Measurements from ENCODE around the gene NDUFAF8.

Gene NDUFAF8

GRCh38 chr17:81253358-81254131, 14.4 kb downstream of the NDUFAF8 start:
- DNase-seq = peak; percentile 28 to 82 (median 46)

- no peak for DNase-seq
These were observed 16.0 kb downstream of the NDUFAF8 start for GRCh38 chr17:81254955-81255717.

- no peak for DNase-seq
These were observed 17.5 kb downstream of the NDUFAF8 start for GRCh38 chr17:81256616-81257015.

- DNase-seq = no peak
These were observed 18.4 kb downstream of the NDUFAF8 start for GRCh38 chr17:81257533-81257932.

GRCh38 chr17:81258292-81258691, 19.2 kb downstream of the NDUFAF8 start:
- DNase-seq = no peak

- no peak for DNase-seq
These were observed 20.0 kb downstream of the NDUFAF8 start for GRCh38 chr17:81259058-81259605.

GRCh38 chr17:81260171-81260570, 21.1 kb downstream of the NDUFAF8 start:
- no peak for DNase-seq

GRCh38 chr17:81260641-81261040, 21.5 kb downstream of the NDUFAF8 start:
- DNase-seq = no peak

- no peak for DNase-seq
These were observed 22.0 kb downstream of the NDUFAF8 start for GRCh38 chr17:81261096-81261495.

- DNase-seq = no peak
These were observed 22.6 kb downstream of the NDUFAF8 start for GRCh38 chr17:81261582-81262336.

GRCh38 chr17:81263371-81264181, 24.5 kb downstream of the NDUFAF8 start:
- no peak for DNase-seq

GRCh38 chr17:81264640-81265039, 25.5 kb downstream of the NDUFAF8 start:
- DNase-seq = no peak

GRCh38 chr17:81265576-81265975, 26.5 kb downstream of the NDUFAF8 start:
- DNase-seq = no peak

- no peak for DNase-seq
These were observed 28.4 kb downstream of the NDUFAF8 start for GRCh38 chr17:81267390-81268067.

GRCh38 chr17:81270279-81270678, 31.2 kb downstream of the NDUFAF8 start:
- DNase-seq = no peak

GRCh38 chr17:81271226-81271625, 32.1 kb downstream of the NDUFAF8 start:
- DNase-seq = no peak

GRCh38 chr17:81272616-81273015, 33.5 kb downstream of the NDUFAF8 start:
- no peak for DNase-seq

GRCh38 chr17:81273698-81274470, 34.8 kb downstream of the NDUFAF8 start:
- no peak for DNase-seq

- no peak for DNase-seq
These were observed 35.3 kb downstream of the NDUFAF8 start for GRCh38 chr17:81274471-81274855.

- no peak for DNase-seq
These were observed 37.7 kb downstream of the NDUFAF8 start for GRCh38 chr17:81276781-81277180.

- DNase-seq = no peak
These were observed 38.3 kb downstream of the NDUFAF8 start for GRCh38 chr17:81277421-81277820.
